Measurements from ENCODE around the gene CD4.
"Not testable (repeated sequence)": the region's sequence is repeated elsewhere in the genome, so short reads cannot be mapped to it uniquely, and the experiment has no call there.

Gene CD4

DNA sequence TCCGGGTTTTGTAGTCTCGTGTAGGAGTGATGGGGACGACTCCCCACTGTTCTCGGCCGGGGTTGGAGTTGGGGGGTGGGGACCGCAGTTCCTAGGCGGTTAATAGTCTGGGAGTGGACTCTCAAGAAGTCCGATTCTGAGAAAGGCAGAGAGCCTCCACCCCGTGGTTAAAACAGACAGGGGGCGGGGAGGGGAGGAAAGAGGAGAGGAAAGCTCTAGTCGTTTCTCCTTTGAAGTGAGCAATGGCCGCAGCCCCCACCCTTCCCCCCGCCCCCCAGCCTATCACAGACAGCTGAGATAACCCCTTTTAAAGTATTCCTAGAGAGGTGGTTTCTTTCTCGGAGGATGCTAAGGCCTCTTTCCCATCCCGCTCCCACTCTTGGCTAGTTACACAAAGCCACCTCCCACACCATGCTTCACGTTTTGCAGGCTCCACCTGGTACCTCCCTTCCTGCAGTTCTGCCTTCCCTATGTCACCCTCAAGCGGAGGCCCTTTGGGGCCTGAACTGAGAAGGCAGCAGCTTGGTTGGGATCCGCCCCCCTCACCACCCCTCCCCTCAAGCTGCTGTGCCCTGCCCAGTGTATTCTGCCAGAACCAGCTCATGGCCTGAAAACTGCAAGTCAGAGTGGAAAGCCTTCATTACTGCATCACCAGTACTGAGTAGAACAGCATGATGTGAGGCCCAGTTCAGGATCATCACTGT, 63.5 kb downstream of the CD4 start:
- peak overlapping the region; percentile 96 for H3K4me3 ChIP-seq (ENCODE audit: low read length)
- peaks cover 15% of the 10 kb centered on the region for H3K36me3 ChIP-seq (ENCODE audit: control insufficient read depth, insufficient read depth, low read length)
- no peaks in the 10 kb centered on the region for H3K9me3 ChIP-seq (ENCODE audit: control insufficient read depth, low read length)
- H3K4me1 ChIP-seq (ENCODE audit: control insufficient read depth, insufficient read depth, low read length), result peaks cover 17% of the 10 kb centered on the region
- peak overlapping the region; percentile 33 for H3K9ac ChIP-seq (ENCODE audit: low read length)
- H3K27me3 ChIP-seq (ENCODE audit: control insufficient read depth, insufficient read depth, low read length), result no peaks in the 10 kb centered on the region

DNA sequence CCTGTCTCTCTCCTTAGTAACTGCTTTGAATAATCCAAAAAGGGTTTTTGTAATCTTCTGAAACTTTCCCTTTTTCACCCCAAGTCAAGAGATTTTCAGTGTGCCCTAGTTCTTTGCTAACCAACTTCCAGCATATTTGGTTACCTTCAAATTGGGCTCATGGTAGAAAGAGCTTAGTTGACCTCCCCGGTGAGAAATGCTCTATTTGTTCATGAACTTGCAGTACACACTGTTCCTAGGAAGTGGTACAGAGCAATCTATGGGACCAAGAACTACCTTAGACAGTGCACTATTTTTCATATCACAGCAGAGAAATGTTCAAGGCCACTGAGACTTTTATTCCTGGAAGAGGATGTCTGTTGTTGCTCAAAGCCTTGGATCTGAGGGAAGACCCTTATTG, 64.3 kb downstream of the CD4 start:
- Histone ChIP-seq H3K36me3 (ENCODE audit: control insufficient read depth, insufficient read depth, low read length) (peaks cover 23% of the 10 kb centered on the region), H3K4me1 (ENCODE audit: control insufficient read depth, insufficient read depth, low read length) (peaks cover 17% of the 10 kb centered on the region), H3K9ac (ENCODE audit: low read length) (peak overlapping the region; percentile 33), H3K9me3 (ENCODE audit: control insufficient read depth, low read length) (no peaks in the 10 kb centered on the region), H3K27me3 (ENCODE audit: control insufficient read depth, insufficient read depth, low read length) (no peaks in the 10 kb centered on the region), H3K4me3 (ENCODE audit: low read length) (no peak overlapping the region)

DNA sequence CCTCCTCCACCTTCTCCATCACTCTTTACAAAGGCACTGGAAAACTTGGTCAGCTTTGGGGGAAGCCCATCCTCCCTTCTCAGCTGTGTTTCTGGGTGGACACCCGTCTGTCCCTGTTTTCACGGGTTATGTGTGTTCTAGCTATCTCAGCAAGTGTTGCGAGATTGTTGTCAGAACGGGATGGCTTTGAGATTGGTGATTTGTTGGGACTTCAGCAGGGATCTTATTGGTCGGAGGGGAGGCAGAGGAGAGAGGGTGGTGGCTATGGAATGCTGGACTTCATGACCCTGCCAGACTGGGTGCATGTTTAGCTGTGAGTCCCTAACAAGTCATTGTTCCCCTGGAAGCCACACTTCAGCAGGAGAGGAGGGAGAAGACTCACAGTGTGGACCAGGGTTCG, 64.7 kb downstream of the CD4 start:
- Histone ChIP-seq H3K27me3 (ENCODE audit: control insufficient read depth, insufficient read depth, low read length) (no peaks in the 10 kb centered on the region), H3K9ac (ENCODE audit: low read length) (no peak overlapping the region), H3K9me3 (ENCODE audit: control insufficient read depth, low read length) (no peaks in the 10 kb centered on the region), H3K36me3 (ENCODE audit: control insufficient read depth, insufficient read depth, low read length) (peaks cover 27% of the 10 kb centered on the region), H3K4me3 (ENCODE audit: low read length) (no peak overlapping the region), H3K4me1 (ENCODE audit: control insufficient read depth, insufficient read depth, low read length) (peaks cover 17% of the 10 kb centered on the region)

DNA sequence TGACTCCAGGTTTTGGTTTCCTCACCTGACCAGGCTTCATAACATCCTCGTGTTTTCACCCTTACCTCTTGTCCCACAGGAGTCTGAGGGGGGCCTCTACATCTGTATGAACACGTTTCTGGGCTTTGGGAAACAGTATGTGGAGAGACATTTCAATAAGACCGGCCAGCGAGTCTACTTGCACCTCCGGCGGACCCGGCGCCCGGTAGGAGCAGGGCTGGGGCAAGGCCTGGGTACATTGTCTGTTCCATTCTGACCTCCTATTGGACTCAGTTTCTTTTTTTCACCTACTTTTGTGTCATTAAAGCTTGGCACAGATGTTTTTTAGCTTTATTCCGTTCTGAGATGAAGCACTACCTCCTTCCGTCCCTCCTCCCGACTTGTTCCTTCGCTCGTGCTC, 66.0 kb downstream of the CD4 start:
- H3K9me3 ChIP-seq (ENCODE audit: control insufficient read depth, low read length), result no peaks in the 10 kb centered on the region
- H3K4me1 ChIP-seq (ENCODE audit: control insufficient read depth, insufficient read depth, low read length), result peaks cover 13% of the 10 kb centered on the region
- no peak overlapping the region for H3K4me3 ChIP-seq (ENCODE audit: low read length)
- H3K27me3 ChIP-seq (ENCODE audit: control insufficient read depth, insufficient read depth, low read length), result no peaks in the 10 kb centered on the region
- peaks cover 33% of the 10 kb centered on the region for H3K36me3 ChIP-seq (ENCODE audit: control insufficient read depth, insufficient read depth, low read length)
- H3K9ac ChIP-seq (ENCODE audit: low read length), result no peak overlapping the region

DNA sequence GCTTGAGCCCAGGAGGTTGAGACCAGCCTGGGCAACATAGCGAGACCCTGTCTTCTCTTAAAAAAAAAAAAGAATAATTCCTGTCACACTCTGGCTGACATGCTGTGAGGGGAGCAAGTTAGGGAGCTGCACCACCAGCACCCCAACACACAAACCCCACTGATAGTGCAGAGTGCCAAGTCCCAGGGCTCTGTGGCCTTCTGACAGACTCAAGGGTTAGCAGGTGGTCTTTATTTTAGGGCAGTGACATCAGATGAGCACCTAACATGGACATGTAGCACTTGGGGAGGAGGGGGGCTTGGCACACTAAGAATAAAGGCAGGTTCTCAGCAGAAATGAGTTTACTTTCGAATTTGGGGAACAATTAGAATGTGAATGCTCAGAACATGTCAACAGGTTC, 69.5 kb downstream of the CD4 start:
- H3K36me3 ChIP-seq (ENCODE audit: control insufficient read depth, insufficient read depth, low read length), result peaks cover 41% of the 10 kb centered on the region
- H3K4me3 ChIP-seq (ENCODE audit: low read length), result no peak overlapping the region
- no peak overlapping the region for H3K9ac ChIP-seq (ENCODE audit: low read length)
- H3K9me3 ChIP-seq (ENCODE audit: control insufficient read depth, low read length), result no peaks in the 10 kb centered on the region
- H3K4me1 ChIP-seq (ENCODE audit: control insufficient read depth, insufficient read depth, low read length), result no peaks in the 10 kb centered on the region
- no peaks in the 10 kb centered on the region for H3K27me3 ChIP-seq (ENCODE audit: control insufficient read depth, insufficient read depth, low read length)

DNA sequence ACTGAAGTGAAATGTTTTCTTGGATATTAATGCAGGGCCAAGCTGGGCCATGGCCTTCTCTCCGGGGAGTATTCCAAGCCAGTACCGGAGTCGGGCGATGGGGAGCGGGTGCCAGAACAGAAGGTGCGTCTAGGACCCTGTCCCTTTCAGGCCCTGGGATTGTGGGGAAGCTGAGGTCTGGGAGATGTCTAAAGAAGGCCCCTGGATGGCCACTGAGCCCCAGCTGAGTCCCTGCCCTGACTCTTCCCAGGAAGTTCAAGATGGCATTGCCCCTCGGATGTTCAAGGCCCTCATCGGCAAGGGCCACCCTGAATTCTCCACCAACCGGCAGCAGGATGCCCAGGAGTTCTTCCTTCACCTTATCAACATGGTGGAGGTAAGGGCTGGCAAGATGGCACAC, 70.8 kb downstream of the CD4 start:
- H3K9ac ChIP-seq (ENCODE audit: low read length), result no peak overlapping the region
- no peaks in the 10 kb centered on the region for H3K9me3 ChIP-seq (ENCODE audit: control insufficient read depth, low read length)
- H3K36me3 ChIP-seq (ENCODE audit: control insufficient read depth, insufficient read depth, low read length), result peaks cover 41% of the 10 kb centered on the region
- H3K27me3 ChIP-seq (ENCODE audit: control insufficient read depth, insufficient read depth, low read length), result no peaks in the 10 kb centered on the region
- H3K4me1 ChIP-seq (ENCODE audit: control insufficient read depth, insufficient read depth, low read length), result no peaks in the 10 kb centered on the region
- no peak overlapping the region for H3K4me3 ChIP-seq (ENCODE audit: low read length)

DNA sequence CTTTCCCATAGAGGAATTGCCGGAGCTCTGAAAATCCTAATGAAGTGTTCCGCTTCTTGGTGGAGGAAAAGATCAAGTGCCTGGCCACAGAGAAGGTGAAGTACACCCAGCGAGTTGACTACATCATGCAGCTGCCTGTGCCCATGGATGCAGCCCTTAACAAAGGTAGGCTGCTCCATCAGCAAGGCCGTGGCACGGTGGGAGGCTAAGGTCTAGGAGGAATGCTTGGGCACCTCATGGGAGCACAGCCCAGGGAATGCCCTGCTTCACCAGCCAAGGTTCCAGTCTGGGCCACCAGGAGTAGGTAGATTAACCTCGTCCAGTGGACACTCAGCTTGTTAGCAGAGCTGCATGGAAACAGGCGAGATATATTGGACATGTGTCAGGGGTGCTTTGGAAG, 71.6 kb downstream of the CD4 start:
- Histone ChIP-seq H3K36me3 (ENCODE audit: control insufficient read depth, insufficient read depth, low read length) (peaks cover 41% of the 10 kb centered on the region), H3K4me1 (ENCODE audit: control insufficient read depth, insufficient read depth, low read length) (no peaks in the 10 kb centered on the region), H3K9ac (ENCODE audit: low read length) (no peak overlapping the region), H3K4me3 (ENCODE audit: low read length) (no peak overlapping the region), H3K27me3 (ENCODE audit: control insufficient read depth, insufficient read depth, low read length) (no peaks in the 10 kb centered on the region), H3K9me3 (ENCODE audit: control insufficient read depth, low read length) (no peaks in the 10 kb centered on the region)

DNA sequence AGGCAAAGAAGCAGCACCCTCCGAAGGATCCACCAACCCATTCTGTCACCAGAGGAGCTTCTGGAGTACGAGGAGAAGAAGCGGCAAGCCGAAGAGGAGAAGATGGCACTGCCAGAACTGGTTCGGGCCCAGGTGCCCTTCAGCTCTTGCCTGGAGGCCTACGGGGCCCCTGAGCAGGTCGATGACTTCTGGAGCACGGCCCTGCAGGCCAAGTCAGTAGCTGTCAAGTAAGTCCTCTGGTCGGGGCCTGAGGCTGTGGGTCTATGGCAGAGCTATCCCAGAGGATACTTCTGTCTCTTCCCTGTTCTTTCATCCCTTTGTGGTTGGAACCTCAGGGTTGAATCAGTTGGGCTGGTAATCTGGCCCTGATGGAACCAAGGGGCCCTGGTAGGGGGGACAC, 72.1 kb downstream of the CD4 start:
- peaks cover 38% of the 10 kb centered on the region for H3K36me3 ChIP-seq (ENCODE audit: control insufficient read depth, insufficient read depth, low read length)

DNA sequence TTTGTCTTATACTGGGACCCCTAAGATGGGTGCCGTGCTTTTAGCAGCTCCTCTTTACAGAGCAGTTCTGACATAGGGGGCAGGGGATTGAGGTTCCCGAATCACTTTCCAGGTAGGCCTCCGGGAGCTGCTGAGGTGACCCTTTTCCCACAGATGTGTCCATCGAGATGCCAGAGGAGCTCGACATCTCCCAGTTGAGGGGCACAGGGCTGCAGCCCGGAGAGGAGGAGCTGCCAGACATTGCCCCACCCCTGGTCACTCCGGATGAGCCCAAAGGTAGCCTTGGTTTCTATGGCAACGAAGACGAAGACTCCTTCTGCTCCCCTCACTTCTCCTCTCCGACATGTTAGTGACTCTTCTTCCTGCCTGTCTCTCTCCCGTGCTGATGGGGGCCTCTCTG, 73.7 kb downstream of the CD4 start:
- peaks cover 6% of the 10 kb centered on the region for H3K4me1 ChIP-seq (ENCODE audit: control insufficient read depth, insufficient read depth, low read length)
- H3K36me3 ChIP-seq (ENCODE audit: control insufficient read depth, insufficient read depth, low read length), result peaks cover 24% of the 10 kb centered on the region
- no peaks in the 10 kb centered on the region for H3K9me3 ChIP-seq (ENCODE audit: control insufficient read depth, low read length)
- no peak overlapping the region for H3K9ac ChIP-seq (ENCODE audit: low read length)
- H3K4me3 ChIP-seq (ENCODE audit: low read length), result no peak overlapping the region
- H3K27me3 ChIP-seq (ENCODE audit: control insufficient read depth, insufficient read depth, low read length), result no peaks in the 10 kb centered on the region

More for the DNA sequence above, 72.1 kb downstream of the CD4 start:
- no peaks in the 10 kb centered on the region for H3K27me3 ChIP-seq (ENCODE audit: control insufficient read depth, insufficient read depth, low read length)
- no peak overlapping the region for H3K9ac ChIP-seq (ENCODE audit: low read length)
- no peaks in the 10 kb centered on the region for H3K4me1 ChIP-seq (ENCODE audit: control insufficient read depth, insufficient read depth, low read length)
- no peak overlapping the region for H3K4me3 ChIP-seq (ENCODE audit: low read length)
- H3K9me3 ChIP-seq (ENCODE audit: control insufficient read depth, low read length), result no peaks in the 10 kb centered on the region

DNA sequence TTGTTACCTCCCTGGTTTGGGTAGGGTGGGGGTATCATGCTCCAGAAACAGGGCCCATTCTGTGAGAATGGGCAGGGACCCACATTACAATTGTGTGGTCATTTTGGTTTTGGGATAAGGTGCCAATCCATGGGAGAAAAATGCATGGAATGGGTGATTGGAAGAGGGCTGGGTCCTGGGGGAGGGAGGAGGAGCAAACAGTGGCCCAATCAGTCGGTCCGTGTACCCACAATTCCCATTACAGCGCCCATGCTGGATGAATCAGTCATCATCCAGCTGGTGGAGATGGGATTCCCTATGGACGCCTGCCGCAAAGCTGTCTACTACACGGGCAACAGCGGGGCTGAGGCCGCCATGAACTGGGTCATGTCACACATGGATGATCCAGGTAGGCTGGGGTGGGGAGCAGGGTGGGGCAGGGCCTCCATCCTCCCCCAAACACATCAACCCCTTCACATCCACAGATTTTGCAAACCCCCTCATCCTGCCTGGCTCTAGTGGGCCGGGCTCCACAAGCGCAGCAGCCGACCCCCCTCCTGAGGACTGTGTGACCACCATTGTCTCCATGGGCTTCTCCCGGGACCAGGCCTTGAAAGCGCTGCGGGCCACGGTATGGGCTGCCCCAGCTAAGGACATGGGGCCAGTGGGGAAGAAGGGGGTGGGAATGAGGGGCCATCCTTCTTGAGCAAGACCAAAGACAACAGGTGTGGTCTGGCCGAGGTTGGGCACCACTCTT, 74.4 kb downstream of the CD4 start:
- H3K9ac ChIP-seq (ENCODE audit: low read length), result no peak overlapping the region
- H3K4me3 ChIP-seq (ENCODE audit: low read length), result no peak overlapping the region
- peaks cover 17% of the 10 kb centered on the region for H3K36me3 ChIP-seq (ENCODE audit: control insufficient read depth, insufficient read depth, low read length)
- H3K9me3 ChIP-seq (ENCODE audit: control insufficient read depth, low read length), result no peaks in the 10 kb centered on the region
- no peaks in the 10 kb centered on the region for H3K27me3 ChIP-seq (ENCODE audit: control insufficient read depth, insufficient read depth, low read length)
- H3K4me1 ChIP-seq (ENCODE audit: control insufficient read depth, insufficient read depth, low read length), result peaks cover 13% of the 10 kb centered on the region

DNA sequence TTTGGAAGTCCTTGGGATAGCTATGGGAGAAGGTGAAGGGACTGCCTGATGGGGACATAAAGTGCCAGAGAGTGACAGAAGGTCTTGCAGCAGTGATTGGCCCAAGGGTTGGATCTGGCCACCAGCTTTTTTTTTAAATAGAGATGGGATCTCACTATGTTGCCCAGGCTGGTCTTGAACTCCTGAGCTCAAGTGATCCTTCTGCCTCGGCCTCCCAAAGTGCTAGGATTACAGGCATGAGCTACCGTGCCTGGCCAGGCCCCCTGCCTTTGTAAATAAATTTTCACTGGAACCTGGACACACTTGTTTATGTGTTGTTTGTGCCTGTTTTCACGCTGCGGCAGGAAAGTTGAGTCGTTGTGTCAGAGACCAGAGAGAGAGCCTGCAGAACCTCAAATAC, 76.0 kb downstream of the CD4 start:
- H3K4me1 ChIP-seq (ENCODE audit: control insufficient read depth, insufficient read depth, low read length), result peaks cover 26% of the 10 kb centered on the region
- not testable (repeated sequence) for H3K27me3 ChIP-seq (ENCODE audit: control insufficient read depth, insufficient read depth, low read length); H3K4me3 ChIP-seq (ENCODE audit: low read length); H3K9me3 ChIP-seq (ENCODE audit: control insufficient read depth, low read length); H3K36me3 ChIP-seq (ENCODE audit: control insufficient read depth, insufficient read depth, low read length); H3K9ac ChIP-seq (ENCODE audit: low read length)

DNA sequence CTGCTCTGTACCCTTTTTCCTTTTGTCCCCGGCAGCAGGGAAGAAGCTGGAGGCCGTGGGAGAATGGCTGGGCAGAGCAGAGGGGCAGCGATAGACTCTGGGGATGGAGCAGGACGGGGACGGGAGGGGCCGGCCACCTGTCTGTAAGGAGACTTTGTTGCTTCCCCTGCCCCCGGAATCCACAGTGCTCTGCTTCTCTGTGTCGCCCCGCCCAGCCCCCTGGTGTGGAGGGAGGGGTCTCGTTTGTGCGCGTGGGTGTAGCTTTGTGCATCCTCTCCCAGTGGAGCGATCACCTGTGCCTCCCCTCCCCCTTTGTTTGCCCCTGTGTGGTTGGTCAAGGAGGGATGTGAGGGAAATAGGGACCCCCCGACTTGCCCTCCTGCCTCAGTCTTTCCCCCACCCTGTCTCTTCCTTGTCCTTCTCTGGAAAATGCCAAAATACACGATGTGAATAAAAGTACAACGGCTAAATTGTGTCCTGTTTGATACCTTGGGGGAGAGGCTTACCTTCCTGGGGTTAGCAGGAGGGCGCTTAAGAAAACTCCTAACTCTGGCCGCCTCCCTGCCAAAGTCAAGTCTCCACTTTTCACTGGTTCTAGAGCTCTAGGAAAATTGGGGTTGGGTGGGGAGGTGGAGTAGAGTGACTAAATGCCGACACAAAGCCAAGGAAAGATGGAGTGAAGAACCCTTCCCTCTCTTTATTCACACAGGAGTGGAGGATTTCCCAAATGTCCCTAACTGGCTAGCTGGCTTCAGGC, 77.0 kb downstream of the CD4 start:
- Histone ChIP-seq H3K27me3 (ENCODE audit: control insufficient read depth, insufficient read depth, low read length) (no peaks in the 10 kb centered on the region), H3K4me3 (ENCODE audit: low read length) (no peak overlapping the region), H3K9ac (ENCODE audit: low read length) (peak overlapping the region; percentile 69), H3K36me3 (ENCODE audit: control insufficient read depth, insufficient read depth, low read length) (no peaks in the 10 kb centered on the region), H3K4me1 (ENCODE audit: control insufficient read depth, insufficient read depth, low read length) (peaks cover 32% of the 10 kb centered on the region), H3K9me3 (ENCODE audit: control insufficient read depth, low read length) (no peaks in the 10 kb centered on the region)
